B cell (primary cell): ENCODE results near the gene FGFRL1. TPM values are rescaled to one million over a fixed set of nuclear protein-coding genes. Genes with fewer than 3 reads are reported as not detected.

Source experiments
- ATAC-seq: fragments of 200-7000 bp; cut with Tn5 transposase; one replicate; pipeline ENCODE4 v1.10.0; 2021; ENCODE audit warnings: low read depth, mild to moderate bottlenecking, moderate number of reproducible peaks, moderate library complexity
- CTCF ChIA-PET: fragments of 350-600 bp; sonication (Branson Sonifier 250); formaldehyde crosslinking; loops from one replicate; lab custom pipeline; 2021; ENCODE audit warnings: antibody characterized with exemption, inconsistent platforms; lab: Charles Lee
- POLR2A ChIA-PET: fragments of 350-600 bp; sonication (Branson Sonifier 250); formaldehyde crosslinking; loops from one replicate; lab custom pipeline; 2021; ENCODE audit warnings: antibody characterized with exemption; lab: Charles Lee
- DNase-seq: peaks from one replicate; pipeline ENCODE4 v3.0.0; 2013
- H2AFZ ChIP-seq: 2 replicates; pipeline ENCODE4 v1.6.1; 2012; ENCODE audit warnings: mild to moderate bottlenecking, low read depth, low read length; ENCODE audit not compliant: insufficient read depth, poor library complexity, severe bottlenecking
- H3K27ac ChIP-seq, 2 donors: 1 replicate in 1 of 2; 2 replicates in 1 of 2; pipeline ENCODE4 v1.5.1; 2012 to 2013; ENCODE audit warnings: low read length in 2 of 2, mild to moderate bottlenecking in 2 of 2, moderate library complexity in 1 of 2
- H3K27me3 ChIP-seq, 4 experiments: fragments of 200-600 bp in 1 of 4; sonication (generic) in 1 of 4; replicated peaks in 1 of 4; 1 replicate in 2 of 4; 2 replicates in 2 of 4; pipeline versions ENCODE4 v1.6.1 to v1.7.0; 2013 to 2016; ENCODE audit warnings: low read length in 3 of 4, mild to moderate bottlenecking in 2 of 4, mixed read lengths in 1 of 4, moderate library complexity in 1 of 4; ENCODE audit not compliant: insufficient read depth in 4 of 4, control insufficient read depth in 3 of 4; ENCODE audit errors: control extremely low read depth in 1 of 4
- H3K36me3 ChIP-seq, 2 experiments: replicated peaks in 1 of 2; 1 replicate in 1 of 2; 2 replicates in 1 of 2; pipeline versions ENCODE4 v1.6.1 to v1.7.1; 2013; ENCODE audit warnings: low read length in 1 of 2; ENCODE audit not compliant: insufficient read depth in 2 of 2, control insufficient read depth in 1 of 2; ENCODE audit errors: control extremely low read depth in 1 of 2, extremely low read depth in 1 of 2
- H3K4me1 ChIP-seq, 2 donors: fragments of 200-600 bp in 1 of 2; sonication (generic) in 1 of 2; 1 replicate in 1 of 2; 2 replicates in 1 of 2; pipeline versions ENCODE4 v1.5.1 to v1.6.1; 2013 to 2017; ENCODE audit warnings: low read length in 2 of 2; ENCODE audit not compliant: control insufficient read depth in 2 of 2, insufficient read depth in 2 of 2
- H3K4me2 ChIP-seq: replicated peaks from 2 replicates; pipeline ENCODE3; 2012; ENCODE audit warnings: mild to moderate bottlenecking, low read depth, low read length; ENCODE audit not compliant: poor library complexity, severe bottlenecking
- H3K4me3 ChIP-seq, 5 experiments: fragments of 200-600 bp in 1 of 5; sonication (generic) in 1 of 5; 1 replicate in 3 of 5; 2 replicates in 2 of 5; pipeline versions ENCODE4 v1.5.1 to v1.7.0; 2011 to 2016; ENCODE audit warnings: low read length in 4 of 5, mild to moderate bottlenecking in 4 of 5, low read depth in 2 of 5, control low read depth in 1 of 5, moderate library complexity in 1 of 5; ENCODE audit not compliant: insufficient read depth in 1 of 5; ENCODE audit errors: control extremely low read depth in 1 of 5, extremely low read depth in 1 of 5
- H3K79me2 ChIP-seq: fragments of 200-600 bp; sonication (generic); one replicate; pipeline ENCODE4 v1.6.0; 2016; ENCODE audit warnings: low read length; ENCODE audit not compliant: control insufficient read depth, insufficient read depth
- H3K9ac ChIP-seq: fragments of 200-600 bp; sonication (generic); 2 replicates; pipeline ENCODE4 v1.6.1; 2017; ENCODE audit warnings: mild to moderate bottlenecking, low read length, moderate library complexity
- H3K9me3 ChIP-seq, 3 donors: one replicate each; pipeline versions ENCODE4 v1.6.1 to v1.7.1; 2013; ENCODE audit warnings: low read length in 2 of 3; ENCODE audit not compliant: control insufficient read depth in 2 of 3, insufficient read depth in 1 of 3; ENCODE audit errors: control extremely low read depth in 1 of 3
- H4K20me1 ChIP-seq: 2 replicates; pipeline ENCODE4 v1.6.0; 2012; ENCODE audit warnings: mild to moderate bottlenecking, low read length; ENCODE audit not compliant: insufficient read depth, control insufficient read depth, poor library complexity, severe bottlenecking
- H3K27ac Mint-ChIP-seq: one replicate; pipeline ENCODE4 v1.8.0; 2021; ENCODE audit warnings: mixed read lengths
- H3K27me3 Mint-ChIP-seq: one replicate; pipeline ENCODE4 v1.8.0; 2021; ENCODE audit warnings: mixed read lengths
- H3K4me1 Mint-ChIP-seq: one replicate; pipeline ENCODE4 v1.8.0; 2021; ENCODE audit warnings: mixed read lengths
- H3K4me3 Mint-ChIP-seq: one replicate; pipeline ENCODE4 v1.8.0; 2021; ENCODE audit warnings: mixed read lengths
- H3K9me3 Mint-ChIP-seq: one replicate; pipeline ENCODE4 v1.8.0; 2022; ENCODE audit warnings: mixed read lengths; ENCODE audit not compliant: insufficient read depth
- EZH2 ChIP-seq: IDR thresholded peaks from 2 replicates; pipeline ENCODE4 v1.6.1; 2012; ENCODE audit warnings: borderline replicate concordance, low read depth, mild to moderate bottlenecking, moderate library complexity, low read length; ENCODE audit not compliant: insufficient read depth, poor library complexity, severe bottlenecking
- WGBS: methylation state at CpG from one replicate; pipeline ENCODE4 v1.1.5; 2013; ENCODE audit warnings: missing lambda C conversion rate; ENCODE audit not compliant: insufficient coverage; 5-methylcytosine and 5-hydroxymethylcytosine counted together
- intact Hi-C: fragments of 100-400 bp; cut with micrococcal nuclease; formaldehyde crosslinking; loops from one replicate; pipeline ENCODE4 v1.10.0; 2022
- polyA plus RNA-seq: library from polyadenylated mRNA; depleted of rRNA; stranded (reverse); fragments of >200 nt; gene quantifications from 2 replicates; pipeline ENCODE4 v1.2.3, GENCODE V29; 2012
- total RNA-seq, 2 donors: library from RNA; stranded (reverse); fragments of 120-200 nt in 1 of 2; gene quantifications; 1 replicate in 1 of 2; 2 replicates in 1 of 2; pipeline versions ENCODE4 v1.2.3 to v1.2.4, GENCODE V29; 2013 to 2022
- TF ChIP-seq, protein P1 (sequence below): fragments of 200-600 bp; IDR thresholded peaks from one replicate; pipeline ENCODE4 v1.8.0; 2022; ENCODE audit warnings: antibody characterized with exemption, mild to moderate bottlenecking

FGFRL1 gene
- total and polyA plus RNA-seq, 2 donors (not counting 1 experiment from before 2014, with no cell fraction given) = 24.1 to 28.9 TPM

DNA sequence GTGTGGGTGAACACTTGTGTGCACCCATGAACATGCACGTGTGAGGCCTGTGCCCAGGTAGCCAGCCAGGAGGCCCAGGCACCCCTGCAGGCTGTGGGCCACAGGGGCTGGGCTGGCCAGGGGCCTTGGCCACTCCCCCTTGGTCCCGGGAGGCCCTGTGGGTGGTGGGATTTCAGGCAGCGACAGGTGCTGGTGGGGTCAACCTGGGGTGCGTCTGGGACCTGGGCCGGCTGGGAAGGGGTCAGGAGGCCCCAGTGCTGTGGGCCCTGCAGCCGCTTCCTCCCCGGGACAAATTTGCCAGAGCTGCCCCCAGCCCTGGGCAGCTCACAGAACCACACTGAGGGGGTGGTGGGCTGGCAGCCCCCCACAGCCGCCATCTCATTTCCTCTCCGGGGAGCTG, 7.9 kb downstream of the FGFRL1 start:
- 73% methylated on average over 9 of the region's 9 CpGs for WGBS
- no peak overlapping the region for H3K27ac ChIP-seq
- intact Hi-C loops = no loop called here
- H3K9me3 ChIP-seq = no peaks in the 10 kb centered on the region
- Mint-ChIP-seq H3K4me1 (peaks cover 20% of the 10 kb centered on the region), H3K27me3 (no peaks in the 10 kb centered on the region), H3K27ac (no peak overlapping the region), H3K9me3 (no peaks in the 10 kb centered on the region), H3K4me3 (no peak overlapping the region)
- ChIA-PET POLR2A (interaction anchor here (0.5 kb wide), 1 partner anchor 98 kb away, joined by 3 read pairs; no protein-coding TSS in a partner anchor), CTCF (no interaction called here)
- no peaks in the 10 kb centered on the region for H3K79me2 ChIP-seq
- H3K36me3 ChIP-seq = no peaks in the 10 kb centered on the region
- no peak overlapping the region for H2AFZ ChIP-seq
- no peaks in the 10 kb centered on the region for H3K27me3 ChIP-seq
- TF ChIP-seq, protein P1, sequence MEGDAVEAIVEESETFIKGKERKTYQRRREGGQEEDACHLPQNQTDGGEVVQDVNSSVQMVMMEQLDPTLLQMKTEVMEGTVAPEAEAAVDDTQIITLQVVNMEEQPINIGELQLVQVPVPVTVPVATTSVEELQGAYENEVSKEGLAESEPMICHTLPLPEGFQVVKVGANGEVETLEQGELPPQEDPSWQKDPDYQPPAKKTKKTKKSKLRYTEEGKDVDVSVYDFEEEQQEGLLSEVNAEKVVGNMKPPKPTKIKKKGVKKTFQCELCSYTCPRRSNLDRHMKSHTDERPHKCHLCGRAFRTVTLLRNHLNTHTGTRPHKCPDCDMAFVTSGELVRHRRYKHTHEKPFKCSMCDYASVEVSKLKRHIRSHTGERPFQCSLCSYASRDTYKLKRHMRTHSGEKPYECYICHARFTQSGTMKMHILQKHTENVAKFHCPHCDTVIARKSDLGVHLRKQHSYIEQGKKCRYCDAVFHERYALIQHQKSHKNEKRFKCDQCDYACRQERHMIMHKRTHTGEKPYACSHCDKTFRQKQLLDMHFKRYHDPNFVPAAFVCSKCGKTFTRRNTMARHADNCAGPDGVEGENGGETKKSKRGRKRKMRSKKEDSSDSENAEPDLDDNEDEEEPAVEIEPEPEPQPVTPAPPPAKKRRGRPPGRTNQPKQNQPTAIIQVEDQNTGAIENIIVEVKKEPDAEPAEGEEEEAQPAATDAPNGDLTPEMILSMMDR = no peak
- no peak for TF ChIP-seq EZH2
- ATAC-seq (no peak), DNase-seq (no peak)
- no peak overlapping the region for H3K4me2 ChIP-seq
- H3K4me1 ChIP-seq = peaks cover 16 to 28% of the 10 kb centered on the region in 2 donors
- no peak overlapping the region for H3K4me3 ChIP-seq
- H4K20me1 ChIP-seq = no peaks in the 10 kb centered on the region
- H3K9ac ChIP-seq = no peak overlapping the region

DNA sequence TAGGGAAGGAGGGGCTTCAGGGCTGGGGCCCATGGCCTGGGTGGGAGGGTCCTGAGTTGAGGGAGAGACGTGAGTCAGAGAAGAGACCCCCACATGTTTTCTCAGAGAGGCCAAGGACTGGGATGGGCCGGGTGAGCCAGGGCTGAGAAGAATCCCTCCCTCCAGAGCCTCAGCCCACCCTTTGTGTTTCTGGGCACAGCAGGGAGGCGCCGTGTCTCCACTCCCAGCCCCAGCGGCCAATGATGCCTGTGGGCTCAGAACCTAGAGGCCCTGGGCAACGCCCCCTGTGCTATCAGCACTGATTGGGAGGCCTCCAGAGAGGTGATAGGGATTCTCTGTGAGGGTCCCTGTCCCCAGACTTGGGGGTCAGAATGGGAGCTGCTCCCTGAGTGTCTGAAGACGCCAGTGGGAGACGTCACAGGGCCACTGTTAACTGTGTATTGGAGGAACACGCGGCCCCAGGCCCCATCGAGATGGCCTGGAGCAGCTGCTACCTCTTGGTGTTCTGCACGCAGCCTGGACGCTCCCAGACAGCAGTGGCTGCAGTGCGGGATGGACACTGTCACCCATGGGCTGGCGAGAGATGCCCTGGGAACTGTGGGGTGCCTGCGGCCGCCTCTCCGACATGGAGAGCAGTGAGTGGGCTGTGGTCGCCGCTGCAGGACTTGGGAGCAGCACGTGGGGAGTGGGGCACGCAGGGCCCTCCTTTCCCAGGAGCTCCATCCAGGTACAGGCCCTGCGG, 8.5 kb downstream of the FGFRL1 start:
- ChIA-PET POLR2A (interaction anchor here (0.5 to 0.6 kb wide), 2 partner anchors 9 to 99 kb away, joined by 3 to 10 read pairs; no protein-coding TSS in a partner anchor), CTCF (no interaction called here)

More for the DNA sequence above, 8.5 kb downstream of the FGFRL1 start:
- no peak for TF ChIP-seq EZH2
- TF ChIP-seq, protein P1 = no peak
- Mint-ChIP-seq H3K4me1 (peaks cover 20% of the 10 kb centered on the region), H3K27me3 (no peaks in the 10 kb centered on the region), H3K4me3 (no peak overlapping the region), H3K9me3 (no peaks in the 10 kb centered on the region), H3K27ac (peak overlapping the region; percentile 56)
- no peaks in the 10 kb centered on the region for H4K20me1 ChIP-seq
- H3K36me3 ChIP-seq = no peaks in the 10 kb centered on the region
- H3K4me1 ChIP-seq = peaks cover 16 to 28% of the 10 kb centered on the region in 2 donors
- no peak overlapping the region for H3K4me2 ChIP-seq
- H3K79me2 ChIP-seq = no peaks in the 10 kb centered on the region
- intact Hi-C loops = no loop called here
- ATAC-seq (no peak), DNase-seq (no peak)
- no peaks in the 10 kb centered on the region for H3K27me3 ChIP-seq
- 93% methylated on average over 18 of the region's 23 CpGs for WGBS
- no peak overlapping the region for H3K4me3 ChIP-seq
- H3K9ac ChIP-seq = no peak overlapping the region
- no peak overlapping the region for H2AFZ ChIP-seq
- H3K27ac ChIP-seq = no peak overlapping the region
- H3K9me3 ChIP-seq = no peaks in the 10 kb centered on the region
